Measurements from ENCODE around the gene KCNH8.

The KCNH8 gene

DNA sequence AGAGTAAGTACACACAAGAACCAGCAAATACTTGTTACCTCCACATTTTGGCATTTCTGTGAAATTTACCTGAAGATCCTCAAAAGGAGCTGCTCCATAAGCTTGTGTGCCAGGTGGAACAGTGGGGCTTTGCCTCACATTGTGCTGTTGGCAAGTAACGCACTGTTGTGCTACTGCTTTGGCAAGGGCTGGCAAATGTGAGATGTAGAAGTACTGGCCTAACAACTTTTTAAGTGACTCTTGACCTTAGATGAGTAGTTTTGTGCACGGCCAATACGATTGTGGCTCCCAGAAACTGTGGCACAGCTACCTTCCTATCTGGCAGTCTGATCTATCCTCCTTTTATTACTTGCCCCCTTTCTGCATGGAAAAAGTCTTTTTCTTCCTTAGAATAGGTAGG lies 337.0 kb downstream of the KCNH8 start:
- DNase-seq (ENCODE audit: low read depth): no peak
- no peak overlapping the region for H3K4me3 ChIP-seq (ENCODE audit: low read depth, low read length)
- no peak for TF ChIP-seq CTCF (IDR thresholded peaks at IDR 0.05; ENCODE audit: insufficient read depth, low read depth, low read length, missing control alignments)

- H3K4me3 ChIP-seq (ENCODE audit: low read depth, low read length): no peak overlapping the region
- no peak for DNase-seq (ENCODE audit: low read depth)
- TF ChIP-seq CTCF (IDR thresholded peaks at IDR 0.05; ENCODE audit: insufficient read depth, low read depth, low read length, missing control alignments): no peak
Measured at GRCh38 chr3:19487386-19487785, 339.1 kb downstream of the KCNH8 start.

- TF ChIP-seq CTCF (IDR thresholded peaks at IDR 0.05; ENCODE audit: insufficient read depth, low read depth, low read length, missing control alignments): no peak
- no peak for DNase-seq (ENCODE audit: low read depth)
- H3K4me3 ChIP-seq (ENCODE audit: low read depth, low read length): no peak overlapping the region
Measured at GRCh38 chr3:19488939-19489338, 340.6 kb downstream of the KCNH8 start.

DNA sequence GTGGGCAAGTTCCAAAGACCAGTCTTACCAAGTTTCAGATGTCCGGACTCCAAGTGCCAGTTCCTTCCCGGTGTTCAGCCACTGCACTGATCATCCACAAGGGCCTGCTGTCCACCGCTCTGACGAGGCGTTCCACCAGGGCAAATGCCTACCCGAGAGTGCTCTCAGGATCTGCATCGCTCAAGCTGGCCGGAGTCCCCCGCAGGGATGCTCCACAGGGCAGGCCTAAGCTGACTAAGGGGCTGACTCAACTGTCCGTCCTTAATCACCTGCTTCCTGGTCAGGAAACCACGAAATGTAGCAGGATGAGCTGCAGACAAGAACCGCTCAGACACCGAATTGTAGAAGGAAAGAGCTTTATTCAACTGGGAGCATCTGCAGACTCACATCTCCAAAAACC lies 341.6 kb downstream of the KCNH8 start:
- no peak overlapping the region for H3K4me3 ChIP-seq (ENCODE audit: low read depth, low read length)
- TF ChIP-seq CTCF (IDR thresholded peaks at IDR 0.05; ENCODE audit: insufficient read depth, low read depth, low read length, missing control alignments): no peak
- DNase-seq (ENCODE audit: low read depth): no peak

- no peak for TF ChIP-seq CTCF (IDR thresholded peaks at IDR 0.05; ENCODE audit: insufficient read depth, low read depth, low read length, missing control alignments)
- H3K4me3 ChIP-seq (ENCODE audit: low read depth, low read length): no peak overlapping the region
- peak; percentile 18 for DNase-seq (ENCODE audit: low read depth)
Measured at GRCh38 chr3:19506171-19506570, 357.9 kb downstream of the KCNH8 start.

GRCh38 chr3:19522305-19522704 lies 374.0 kb downstream of the KCNH8 start:
- no peak for TF ChIP-seq CTCF (IDR thresholded peaks at IDR 0.05; ENCODE audit: insufficient read depth, low read depth, low read length, missing control alignments)
- no peak for DNase-seq (ENCODE audit: low read depth)
- H3K4me3 ChIP-seq (ENCODE audit: low read depth, low read length): no peak overlapping the region

GRCh38 chr3:19526071-19526470 lies 377.8 kb downstream of the KCNH8 start:
- no peak overlapping the region for H3K4me3 ChIP-seq (ENCODE audit: low read depth, low read length)
- no peak for TF ChIP-seq CTCF (IDR thresholded peaks at IDR 0.05; ENCODE audit: insufficient read depth, low read depth, low read length, missing control alignments)
- DNase-seq (ENCODE audit: low read depth): no peak
